ENCODE measurements around the gene TMEM255B.

TMEM255B gene

DNA sequence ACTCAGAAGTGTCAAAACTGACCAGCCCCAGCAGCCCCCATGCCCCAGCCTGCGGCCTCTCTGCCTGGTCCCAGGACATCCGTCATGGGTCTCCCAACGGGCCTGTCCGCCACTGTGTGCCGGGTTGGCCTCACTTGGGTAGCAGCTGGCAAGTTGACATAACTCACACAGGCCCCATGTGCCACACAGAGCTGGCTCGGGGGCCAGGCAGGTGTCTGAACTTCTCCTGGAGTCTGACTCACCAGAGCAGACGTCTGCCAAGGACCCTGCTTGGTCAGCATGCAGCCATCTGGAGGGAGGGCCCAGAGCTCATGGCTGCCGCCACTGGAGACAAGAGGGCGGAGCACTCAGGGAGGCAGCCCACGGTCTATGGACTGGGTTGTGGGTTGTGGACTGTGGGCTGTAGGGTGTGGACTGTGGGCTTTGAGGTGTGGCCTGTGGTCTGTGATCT lies 32.0 kb upstream of the TMEM255B start:
- DNase-seq (ENCODE audit: low read depth), result no peak
- no peak for TF ChIP-seq CTCF (IDR thresholded peaks at IDR 0.05; ENCODE audit: low read length, missing control alignments)
- H3K4me3 ChIP-seq (replicated peaks; ENCODE audit: low read depth, low read length), result no peak overlapping the region

GRCh38 chr13:113728571-113729054 lies 30.4 kb upstream of the TMEM255B start:
- DNase-seq (ENCODE audit: low read depth), result no peak
- H3K4me3 ChIP-seq (replicated peaks; ENCODE audit: low read depth, low read length), result no peak overlapping the region
- TF ChIP-seq CTCF (IDR thresholded peaks at IDR 0.05; ENCODE audit: low read length, missing control alignments), result no peak

- no peak for DNase-seq (ENCODE audit: low read depth)
- no peak for TF ChIP-seq CTCF (IDR thresholded peaks at IDR 0.05; ENCODE audit: low read length, missing control alignments)
- H3K4me3 ChIP-seq (replicated peaks; ENCODE audit: low read depth, low read length), result no peak overlapping the region
Observed at GRCh38 chr13:113729187-113730019, 29.6 kb upstream of the TMEM255B start.

DNA sequence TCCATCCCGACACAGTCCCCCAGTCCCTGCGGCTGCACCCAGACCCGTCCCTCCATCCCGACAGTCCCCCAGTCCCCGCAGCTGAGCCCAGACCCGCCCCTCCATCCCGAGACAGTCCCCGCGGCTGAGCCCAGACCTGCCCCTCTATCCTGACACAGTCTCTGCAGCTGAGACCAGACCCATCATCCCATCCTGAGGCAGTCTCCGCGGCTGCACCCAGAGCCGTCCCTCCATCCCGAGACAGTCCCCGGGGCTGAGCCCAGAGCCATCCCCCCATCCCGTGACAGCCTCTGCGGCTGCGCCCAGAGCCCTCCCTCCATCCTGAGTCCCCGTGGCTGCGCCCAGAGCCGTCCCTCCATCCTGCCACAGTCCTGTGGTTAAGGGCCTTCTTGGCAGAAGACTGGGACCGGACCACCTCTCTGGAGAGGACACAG lies 28.8 kb upstream of the TMEM255B start:
- no peak for TF ChIP-seq CTCF (IDR thresholded peaks at IDR 0.05; ENCODE audit: low read length, missing control alignments)
- no peak for DNase-seq (ENCODE audit: low read depth)
- no peak overlapping the region for H3K4me3 ChIP-seq (replicated peaks; ENCODE audit: low read depth, low read length)

- no peak overlapping the region for H3K4me3 ChIP-seq (replicated peaks; ENCODE audit: low read depth, low read length)
- no peak for DNase-seq (ENCODE audit: low read depth)
- no peak for TF ChIP-seq CTCF (IDR thresholded peaks at IDR 0.05; ENCODE audit: low read length, missing control alignments)
Observed at GRCh38 chr13:113730831-113731191, 28.2 kb upstream of the TMEM255B start.

DNA sequence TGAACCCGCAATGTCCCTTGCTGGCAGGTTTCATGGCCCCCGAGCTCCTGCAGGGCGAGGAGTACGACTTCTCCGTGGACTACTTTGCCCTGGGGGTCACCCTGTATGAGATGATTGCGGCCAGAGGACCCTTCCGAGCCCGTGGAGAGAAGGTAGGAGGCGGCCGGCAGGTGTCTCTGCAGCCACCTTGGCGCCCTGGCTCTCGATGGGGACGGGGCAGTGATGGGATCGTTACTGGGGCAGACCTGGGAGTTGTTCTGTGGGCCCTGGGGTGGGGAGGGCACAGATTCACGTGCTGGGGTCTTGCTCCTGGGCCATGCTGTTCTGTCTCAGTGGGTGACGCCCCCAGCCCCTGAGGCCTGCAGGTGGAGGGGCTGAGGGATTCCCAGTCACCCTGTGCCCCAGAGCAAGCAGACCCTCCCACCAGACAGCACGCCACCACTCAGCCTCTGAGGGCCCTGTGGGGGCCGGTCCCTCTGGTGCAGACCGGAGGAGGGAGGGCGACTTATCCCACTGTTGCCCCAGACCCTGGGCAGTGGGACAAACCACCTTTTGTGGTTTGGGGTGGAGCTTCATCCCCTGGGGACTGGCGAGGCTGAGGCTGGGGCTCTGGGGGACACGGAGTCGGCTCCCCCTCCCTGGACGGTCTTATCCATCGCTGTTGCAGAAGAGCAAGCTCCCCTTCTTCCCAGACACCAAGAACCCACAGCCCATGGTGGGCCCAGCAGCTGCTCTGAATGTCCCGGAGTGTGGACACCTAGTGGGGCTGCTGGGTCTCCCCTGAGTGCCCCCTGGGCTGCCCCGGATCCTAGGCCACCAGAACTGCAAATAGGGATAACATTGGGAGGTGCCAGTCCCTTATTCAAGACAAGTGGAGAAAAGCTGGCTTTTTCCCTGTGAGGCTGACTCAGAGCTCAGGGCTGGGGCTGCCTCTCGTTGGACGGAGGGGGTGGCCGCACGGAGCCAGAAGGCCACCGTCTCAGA lies 27.5 kb upstream of the TMEM255B start:
- TF ChIP-seq CTCF (IDR thresholded peaks at IDR 0.05; ENCODE audit: low read length, missing control alignments), result no peak
- DNase-seq (ENCODE audit: low read depth), result no peak
- no peak overlapping the region for H3K4me3 ChIP-seq (replicated peaks; ENCODE audit: low read depth, low read length)

Data from fibroblast of pulmonary artery (primary cell).